Activated naive CD4-positive, alpha-beta T cell treated with Interleukin-2 at 50 U/mL for 16 hours (primary cell): Measurements from ENCODE around the gene KLHL28.
"Not testable (repeated sequence)": the region's sequence is repeated elsewhere in the genome, so short reads cannot be mapped to it uniquely, and the experiment has no call there.

Source experiments
- DNase-seq: peaks from one replicate; pipeline ENCODE4 v3.0.0-alpha.2; 2020

Gene KLHL28

DNA sequence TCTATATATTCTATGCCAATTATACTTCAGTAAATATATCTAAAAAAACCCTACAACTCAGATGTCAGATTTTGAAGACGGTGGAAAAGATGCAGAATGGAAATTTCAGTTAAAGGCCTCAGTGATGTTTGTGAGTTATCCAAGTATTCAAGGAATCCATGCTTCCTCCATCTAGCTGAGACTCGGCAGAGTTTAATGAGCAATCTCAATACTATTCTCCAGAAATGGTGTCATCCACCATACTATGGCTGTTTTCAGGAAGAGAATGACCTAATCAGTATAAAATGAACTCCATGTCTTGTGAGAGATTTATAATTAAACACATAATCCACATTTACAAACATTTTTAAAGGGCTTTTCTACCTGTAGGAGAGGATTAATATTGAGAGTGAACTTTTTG lies 66.0 kb downstream of the KLHL28 start:
- no peak for DNase-seq

DNA sequence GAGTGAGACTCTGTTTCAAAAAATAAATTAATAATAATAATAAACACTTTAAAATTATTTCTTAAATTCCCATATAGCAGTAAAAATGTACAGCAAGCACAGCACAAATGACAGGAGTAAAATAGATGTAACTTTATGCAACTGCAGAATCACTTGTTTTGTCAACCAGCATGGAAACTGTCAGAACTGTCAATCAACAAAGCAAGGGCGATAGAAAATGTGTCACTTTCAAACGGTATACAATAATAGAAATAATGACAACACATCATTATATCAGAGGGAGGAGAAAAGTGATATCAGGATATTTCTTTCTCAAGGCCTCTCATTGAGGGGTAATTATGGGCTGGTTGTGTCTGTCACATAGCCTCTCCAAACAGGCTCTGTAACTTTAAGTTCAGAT lies 68.2 kb downstream of the KLHL28 start:
- DNase-seq: no peak

DNA sequence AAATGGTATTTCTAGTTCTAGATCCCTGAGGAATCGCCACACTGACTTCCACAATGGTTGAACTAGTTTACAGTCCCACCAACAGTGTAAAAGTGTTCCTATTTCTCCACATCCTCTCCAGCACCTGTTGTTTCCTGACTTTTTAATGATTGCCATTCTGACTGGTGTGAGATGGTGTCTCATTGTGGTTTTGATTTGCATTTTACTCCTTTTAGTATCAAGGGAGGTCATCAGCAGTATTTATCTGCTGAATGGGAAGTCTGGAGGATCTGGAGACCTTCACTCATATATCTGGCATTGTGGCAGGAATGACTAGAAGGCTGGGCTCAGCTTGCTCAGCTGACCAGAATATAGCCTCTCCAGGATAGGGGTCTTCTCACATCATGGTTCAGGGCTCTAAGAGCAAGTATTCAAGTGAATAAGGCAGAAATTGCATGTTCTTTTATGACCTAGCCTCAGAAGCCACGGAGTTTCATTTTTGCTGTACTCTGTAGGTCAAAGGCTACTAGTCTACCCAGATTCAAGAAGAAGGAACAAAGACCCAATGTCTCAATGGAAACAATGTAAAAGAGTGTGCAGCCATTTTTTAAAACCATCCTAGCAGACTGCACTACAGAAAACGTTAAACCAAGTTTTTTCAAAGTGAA lies 69.9 kb downstream of the KLHL28 start:
- not testable (repeated sequence) for DNase-seq

DNA sequence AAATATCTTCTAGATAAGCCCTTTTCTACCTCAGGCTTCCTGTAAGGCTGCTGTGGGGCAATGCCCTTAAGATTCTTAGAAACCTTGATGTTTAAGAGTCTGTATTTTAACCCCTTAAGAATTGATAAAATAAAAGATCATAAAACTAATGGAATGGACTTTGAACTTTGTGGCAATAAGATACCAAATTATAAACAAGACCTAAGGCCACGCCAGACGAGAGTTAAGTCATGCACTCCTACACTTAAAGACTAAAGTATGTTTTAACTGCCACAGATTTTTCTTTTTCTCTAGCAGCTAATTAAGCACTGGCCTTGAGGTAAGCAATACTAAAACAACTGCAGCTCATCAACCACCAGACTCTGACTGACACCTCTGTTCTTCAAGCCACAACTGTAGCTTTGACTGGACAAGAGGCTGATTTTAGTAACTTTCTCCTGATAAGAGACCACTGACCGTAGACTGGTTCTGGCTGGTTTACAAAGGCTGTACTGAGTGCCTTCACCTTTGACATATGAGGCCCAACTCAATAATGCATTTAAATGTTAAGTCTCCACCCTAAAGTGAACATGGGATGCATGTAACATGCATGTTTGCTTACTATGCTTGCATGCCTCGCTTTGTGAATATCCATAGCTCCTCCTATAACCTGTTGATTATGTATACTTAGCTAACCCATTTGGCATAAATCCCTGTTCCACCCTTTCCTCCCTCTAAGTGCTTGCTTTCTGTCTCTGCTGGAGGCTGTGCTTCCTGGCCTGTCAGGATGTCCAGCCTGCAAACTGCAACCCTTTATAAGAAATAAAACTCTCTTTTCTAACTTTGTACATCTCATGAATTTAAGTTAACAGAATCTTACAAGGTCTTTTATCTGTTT lies 71.9 kb downstream of the KLHL28 start:
- DNase-seq: no peak

- DNase-seq: no peak
Observed at GRCh38 chr14:44887596-44887955, 74.2 kb downstream of the KLHL28 start.

DNA sequence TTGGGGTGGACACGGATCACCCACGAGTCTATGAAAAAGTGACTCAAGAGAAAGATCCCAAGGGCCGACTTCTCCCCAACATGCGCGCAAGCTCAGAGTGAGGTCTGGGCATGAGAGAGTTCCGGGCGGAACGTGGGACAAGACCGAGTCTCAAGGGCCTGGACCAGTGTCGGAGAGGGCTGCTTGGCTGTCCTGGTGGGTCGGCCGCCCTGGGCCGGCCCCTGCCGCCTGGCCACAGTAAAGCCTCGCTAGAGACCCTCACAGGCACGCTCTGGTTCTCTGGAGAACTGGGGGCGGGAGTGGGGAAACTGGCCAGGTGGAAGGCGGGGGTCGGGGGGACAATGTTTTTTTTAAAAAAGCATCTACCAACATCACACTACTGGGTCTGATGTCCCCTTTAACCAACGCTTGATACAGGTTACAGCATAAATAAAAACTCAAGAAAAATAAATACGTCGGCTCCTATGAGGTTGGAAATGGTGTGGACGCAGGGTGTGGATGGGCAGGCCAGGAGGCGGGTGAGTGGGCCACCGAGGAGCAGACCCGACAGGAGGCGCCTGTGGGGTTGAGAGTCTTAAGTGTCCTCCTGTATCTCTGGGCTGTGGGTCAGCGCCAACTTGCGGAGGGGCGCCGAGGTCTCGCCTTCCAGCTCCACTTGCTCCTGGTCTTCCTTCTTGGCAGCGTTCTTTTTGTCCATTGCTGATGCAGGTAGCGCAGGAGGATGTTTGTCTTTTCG lies 74.7 kb downstream of the KLHL28 start:
- no peak for DNase-seq

- DNase-seq: no peak
Observed at GRCh38 chr14:44880791-44881190, 81.0 kb downstream of the KLHL28 start.
